ENCODE results near the gene LCE1F.

The LCE1F gene

GRCh38 chr1:152801333-152801732 lies 26.4 kb downstream of the LCE1F start:
- H3K36me3 Mint-ChIP-seq (ENCODE audit: low read depth): no peaks in the 10 kb centered on the region
- H3K27ac Mint-ChIP-seq: no peak overlapping the region
- no peak overlapping the region for H3K4me3 Mint-ChIP-seq
- H3K4me1 Mint-ChIP-seq (ENCODE audit: low read depth): no peaks in the 10 kb centered on the region
- DNase-seq (ENCODE audit: low spot score): no peak
- H3K9me3 Mint-ChIP-seq: no peaks in the 10 kb centered on the region
- H3K27me3 Mint-ChIP-seq (ENCODE audit: low read depth): peaks cover 10% of the 10 kb centered on the region

GRCh38 chr1:152806576-152806975 lies 31.6 kb downstream of the LCE1F start, which contains the start of gene LCE1C:
TSS of gene LCE1C (minus strand) at chr1:152806651. CDS start at chr1:152805478, 1,173 bp downstream.
- no peaks in the 10 kb centered on the region for H3K9me3 Mint-ChIP-seq
- H3K4me1 Mint-ChIP-seq (ENCODE audit: low read depth): no peaks in the 10 kb centered on the region
- no peak for DNase-seq (ENCODE audit: low spot score)
- no peaks in the 10 kb centered on the region for H3K36me3 Mint-ChIP-seq (ENCODE audit: low read depth)
- no peak within 1 kb of the TSS for H3K4me3 Mint-ChIP-seq
- H3K27ac Mint-ChIP-seq: no peak within 1 kb of the TSS
- peaks cover 6% of the 10 kb centered on the region for H3K27me3 Mint-ChIP-seq (ENCODE audit: low read depth)

GRCh38 chr1:152811050-152811449 lies 36.1 kb downstream of the LCE1F start:
- no peaks in the 10 kb centered on the region for H3K9me3 Mint-ChIP-seq
- H3K27me3 Mint-ChIP-seq (ENCODE audit: low read depth): no peaks in the 10 kb centered on the region
- no peak overlapping the region for H3K4me3 Mint-ChIP-seq
- no peaks in the 10 kb centered on the region for H3K36me3 Mint-ChIP-seq (ENCODE audit: low read depth)
- no peak overlapping the region for H3K27ac Mint-ChIP-seq
- no peaks in the 10 kb centered on the region for H3K4me1 Mint-ChIP-seq (ENCODE audit: low read depth)
- no peak for DNase-seq (ENCODE audit: low spot score)

GRCh38 chr1:152811671-152812070 lies 36.7 kb downstream of the LCE1F start, which contains the start of gene LCE1B:
TSS of gene LCE1B (plus strand) at chr1:152811971. CDS start at chr1:152812447, 476 bp downstream.
- Mint-ChIP-seq H3K9me3 (no peaks in the 10 kb centered on the region), H3K27me3 (ENCODE audit: low read depth) (no peaks in the 10 kb centered on the region), H3K4me3 (no peak within 1 kb of the TSS), H3K27ac (no peak within 1 kb of the TSS), H3K36me3 (ENCODE audit: low read depth) (no peaks in the 10 kb centered on the region), H3K4me1 (ENCODE audit: low read depth) (no peaks in the 10 kb centered on the region)
- no peak for DNase-seq (ENCODE audit: low spot score)

- Mint-ChIP-seq H3K27me3 (ENCODE audit: low read depth) (no peaks in the 10 kb centered on the region), H3K4me1 (ENCODE audit: low read depth) (no peaks in the 10 kb centered on the region), H3K36me3 (ENCODE audit: low read depth) (no peaks in the 10 kb centered on the region), H3K9me3 (no peaks in the 10 kb centered on the region), H3K27ac (no peak overlapping the region), H3K4me3 (no peak overlapping the region)
- no peak for DNase-seq (ENCODE audit: low spot score)
Observed at GRCh38 chr1:152817309-152817708, 42.4 kb downstream of the LCE1F start.

- Mint-ChIP-seq H3K4me3 (no peak overlapping the region), H3K9me3 (no peaks in the 10 kb centered on the region), H3K27me3 (ENCODE audit: low read depth) (no peaks in the 10 kb centered on the region), H3K27ac (no peak overlapping the region), H3K4me1 (ENCODE audit: low read depth) (no peaks in the 10 kb centered on the region), H3K36me3 (ENCODE audit: low read depth) (no peaks in the 10 kb centered on the region)
- no peak for DNase-seq (ENCODE audit: low spot score)
Observed at GRCh38 chr1:152823294-152823693, 48.4 kb downstream of the LCE1F start.

GRCh38 chr1:152824964-152825363 lies 50.0 kb downstream of the LCE1F start:
- Mint-ChIP-seq H3K9me3 (no peaks in the 10 kb centered on the region), H3K27ac (no peak overlapping the region), H3K36me3 (ENCODE audit: low read depth) (no peaks in the 10 kb centered on the region), H3K4me1 (ENCODE audit: low read depth) (no peaks in the 10 kb centered on the region), H3K27me3 (ENCODE audit: low read depth) (no peaks in the 10 kb centered on the region), H3K4me3 (no peak overlapping the region)
- no peak for DNase-seq (ENCODE audit: low spot score)

Data from T-helper 2 cell treated with Interferon-gamma antibody and Interleukin-4, amounts not matched to agents 5 μg/mL and 100 μg/mL, for 36 hours (primary cell).